Neural progenitor cell (in vitro differentiated cells): ENCODE data around the gene MARS1.

Source experiments
- CTCF ChIP-seq: fragments of 200-600 bp; sonication (generic); IDR thresholded peaks from 2 replicates; pipeline ENCODE4 v1.5.1; 2017; ENCODE audit warnings: antibody characterized with exemption, mild to moderate bottlenecking
- EZH2 ChIP-seq: fragments of 200-600 bp; sonication (generic); IDR thresholded peaks from 2 replicates; pipeline ENCODE4 v1.6.1; 2017; ENCODE audit warnings: antibody characterized with exemption, mild to moderate bottlenecking, moderate library complexity

GRCh38 chr12:57483466-57483865 is 4.4 kb upstream of the MARS1 start:
- TF ChIP-seq CTCF (no peak), EZH2 (no peak)
